K562 (cell line): Measurements from ENCODE around the gene TCF20.
A peak's percentile ranks its signal among the peaks of the same experiment; 100 is the strongest.

ENCODE experiments used
- CHD4 ChIP-seq: fragments of 200-600 bp; sonication (generic); IDR thresholded peaks from 3 replicates; pipeline ENCODE4 v1.6.1; 2012; ENCODE audit warnings: low read depth, mild to moderate bottlenecking, mixed read lengths, low read length, inconsistent platforms; ENCODE audit not compliant: insufficient read depth, insufficient replicate concordance, poor library complexity, severe bottlenecking
- CSDE1 ChIP-seq, 2 experiments: fragments of 450-650 bp; IDR thresholded peaks; 2 replicates each; pipeline ENCODE4 v1.6.1; 2016; ENCODE audit warnings: mild to moderate bottlenecking in 1 of 2
- EZH2 ChIP-seq: IDR thresholded peaks from 2 replicates; pipeline ENCODE4 v1.6.1; 2012; ENCODE audit warnings: low read depth, mild to moderate bottlenecking, inconsistent platforms, low read length, borderline replicate concordance
- PCBP2 ChIP-seq: fragments of 200-400 bp; formaldehyde crosslinking; IDR thresholded peaks from 2 replicates; pipeline ENCODE4 v1.6.1; 2018; ENCODE audit warnings: low read length, low read depth, mild to moderate bottlenecking, moderate library complexity; ENCODE audit not compliant: poor library complexity, severe bottlenecking
- POLR2A ChIP-seq: fragments of 450-650 bp; conservative IDR thresholded peaks from 2 replicates; pipeline ENCODE4 v1.6.1; 2016
- RCOR1 ChIP-seq, 2 experiments: IDR thresholded peaks; 2 replicates each; pipeline ENCODE4 v1.6.1; 2012; ENCODE audit warnings: low read depth in 2 of 2, low read length in 2 of 2, borderline replicate concordance in 1 of 2, improper control_type of control experiment in 1 of 2
- SMARCB1 ChIP-seq: IDR thresholded peaks from 2 replicates; pipeline ENCODE4 v1.6.1; 2011; ENCODE audit warnings: improper control_type of control experiment, low read depth; ENCODE audit not compliant: insufficient read length
- TF ChIP-seq, protein P1 (sequence below), 3 experiments: IDR thresholded peaks in 2 of 3; conservative IDR thresholded peaks in 1 of 3; 2 replicates each; pipeline ENCODE4 v1.5.1; 2011 to 2012; ENCODE audit warnings: low read length in 3 of 3, mild to moderate bottlenecking in 3 of 3, control low read depth in 2 of 3, improper control_type of control experiment in 1 of 3, inconsistent platforms in 1 of 3, low read depth in 1 of 3, mixed read lengths in 1 of 3, moderate library complexity in 1 of 3; ENCODE audit not compliant: insufficient read depth in 2 of 3
- TF ChIP-seq, protein P2 (sequence below), 2 experiments: fragments of 150-350 bp in 1 of 2; IDR thresholded peaks; 2 replicates each; pipeline ENCODE4 v1.6.1; 2012 to 2016; ENCODE audit warnings: low read depth in 2 of 2, low read length in 2 of 2, mild to moderate bottlenecking in 1 of 2, moderate library complexity in 1 of 2

DNA sequence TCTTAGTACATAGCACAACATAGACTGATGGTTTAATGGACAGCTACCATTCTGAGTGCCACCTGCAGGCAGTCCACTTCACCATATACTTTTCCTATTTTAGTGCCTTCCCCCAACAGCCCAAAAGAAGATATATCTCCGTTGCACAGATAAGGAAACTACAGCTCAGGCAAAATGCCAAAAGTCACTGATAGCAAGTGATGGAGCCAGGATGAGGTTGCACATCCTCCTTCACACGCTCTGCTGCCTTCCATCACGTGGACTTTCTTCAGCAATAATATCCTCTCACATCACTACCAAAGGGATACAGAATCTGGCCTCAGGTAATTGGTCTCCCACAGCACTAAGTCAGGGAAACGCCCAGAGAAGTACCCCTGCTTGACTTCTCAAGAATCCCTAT lies 7.5 kb downstream of the TCF20 start:
- TF ChIP-seq EZH2 (no peak), RCOR1 (IDR thresholded peaks at IDR 0.05; ENCODE audit: borderline replicate concordance in 1 of 2, low read depth in 2 of 2, low read length in 2 of 2) (peak in 1 of 2 experiments; percentile 95; a peak in 2 of 4 replicates), CSDE1 (IDR thresholded peaks at IDR 0.05) (no peak), POLR2A (no peak), CHD4 (no peak), SMARCB1 (no peak), PCBP2 (no peak)
- TF ChIP-seq, protein P1, sequence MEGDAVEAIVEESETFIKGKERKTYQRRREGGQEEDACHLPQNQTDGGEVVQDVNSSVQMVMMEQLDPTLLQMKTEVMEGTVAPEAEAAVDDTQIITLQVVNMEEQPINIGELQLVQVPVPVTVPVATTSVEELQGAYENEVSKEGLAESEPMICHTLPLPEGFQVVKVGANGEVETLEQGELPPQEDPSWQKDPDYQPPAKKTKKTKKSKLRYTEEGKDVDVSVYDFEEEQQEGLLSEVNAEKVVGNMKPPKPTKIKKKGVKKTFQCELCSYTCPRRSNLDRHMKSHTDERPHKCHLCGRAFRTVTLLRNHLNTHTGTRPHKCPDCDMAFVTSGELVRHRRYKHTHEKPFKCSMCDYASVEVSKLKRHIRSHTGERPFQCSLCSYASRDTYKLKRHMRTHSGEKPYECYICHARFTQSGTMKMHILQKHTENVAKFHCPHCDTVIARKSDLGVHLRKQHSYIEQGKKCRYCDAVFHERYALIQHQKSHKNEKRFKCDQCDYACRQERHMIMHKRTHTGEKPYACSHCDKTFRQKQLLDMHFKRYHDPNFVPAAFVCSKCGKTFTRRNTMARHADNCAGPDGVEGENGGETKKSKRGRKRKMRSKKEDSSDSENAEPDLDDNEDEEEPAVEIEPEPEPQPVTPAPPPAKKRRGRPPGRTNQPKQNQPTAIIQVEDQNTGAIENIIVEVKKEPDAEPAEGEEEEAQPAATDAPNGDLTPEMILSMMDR (IDR thresholded peaks at IDR 0.05 in 2 of 3, conservative IDR thresholded peaks at IDR 0.05 in 1 of 3; ENCODE audit: insufficient read depth in 2 of 3, low read depth in 1 of 3, low read length in 3 of 3) = no peak
- TF ChIP-seq, protein P2, sequence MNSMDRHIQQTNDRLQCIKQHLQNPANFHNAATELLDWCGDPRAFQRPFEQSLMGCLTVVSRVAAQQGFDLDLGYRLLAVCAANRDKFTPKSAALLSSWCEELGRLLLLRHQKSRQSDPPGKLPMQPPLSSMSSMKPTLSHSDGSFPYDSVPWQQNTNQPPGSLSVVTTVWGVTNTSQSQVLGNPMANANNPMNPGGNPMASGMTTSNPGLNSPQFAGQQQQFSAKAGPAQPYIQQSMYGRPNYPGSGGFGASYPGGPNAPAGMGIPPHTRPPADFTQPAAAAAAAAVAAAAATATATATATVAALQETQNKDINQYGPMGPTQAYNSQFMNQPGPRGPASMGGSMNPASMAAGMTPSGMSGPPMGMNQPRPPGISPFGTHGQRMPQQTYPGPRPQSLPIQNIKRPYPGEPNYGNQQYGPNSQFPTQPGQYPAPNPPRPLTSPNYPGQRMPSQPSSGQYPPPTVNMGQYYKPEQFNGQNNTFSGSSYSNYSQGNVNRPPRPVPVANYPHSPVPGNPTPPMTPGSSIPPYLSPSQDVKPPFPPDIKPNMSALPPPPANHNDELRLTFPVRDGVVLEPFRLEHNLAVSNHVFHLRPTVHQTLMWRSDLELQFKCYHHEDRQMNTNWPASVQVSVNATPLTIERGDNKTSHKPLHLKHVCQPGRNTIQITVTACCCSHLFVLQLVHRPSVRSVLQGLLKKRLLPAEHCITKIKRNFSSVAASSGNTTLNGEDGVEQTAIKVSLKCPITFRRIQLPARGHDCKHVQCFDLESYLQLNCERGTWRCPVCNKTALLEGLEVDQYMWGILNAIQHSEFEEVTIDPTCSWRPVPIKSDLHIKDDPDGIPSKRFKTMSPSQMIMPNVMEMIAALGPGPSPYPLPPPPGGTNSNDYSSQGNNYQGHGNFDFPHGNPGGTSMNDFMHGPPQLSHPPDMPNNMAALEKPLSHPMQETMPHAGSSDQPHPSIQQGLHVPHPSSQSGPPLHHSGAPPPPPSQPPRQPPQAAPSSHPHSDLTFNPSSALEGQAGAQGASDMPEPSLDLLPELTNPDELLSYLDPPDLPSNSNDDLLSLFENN (IDR thresholded peaks at IDR 0.05; ENCODE audit: low read depth in 2 of 2, low read length in 2 of 2) = no peak
